ENCODE data around the gene COG3. TPM values are rescaled to one million over a fixed set of nuclear protein-coding genes. Genes with fewer than 3 reads are reported as not detected.
"Not testable (repeated sequence)": the region's sequence is repeated elsewhere in the genome, so short reads cannot be mapped to it uniquely, and the experiment has no call there.

COG3 gene
- polyA plus RNA-seq (ENCODE audit: insufficient read length in 10 of 10), result 10 to 100 TPM; 16.5 to 25.6 (median 20.5) TPM
- long read RNA-seq, donor 1, full-length matches to known transcripts, result 4 of 4 reads
- long read RNA-seq, donor 1, partial matches to known transcripts, result 0 of 4 reads
- long read RNA-seq, donor 1, other reads (novel, unspliced or antisense), result 0 of 4 reads
- long read RNA-seq, donor 2, full-length matches to known transcripts, result 3 of 3 reads
- long read RNA-seq, donor 2, partial matches to known transcripts, result 0 of 3 reads
- long read RNA-seq, donor 2, other reads (novel, unspliced or antisense), result 0 of 3 reads
- long read RNA-seq, donor 3, result 0 reads
- long read RNA-seq, donor 4, partial matches to known transcripts, result 0 of 3 reads
- long read RNA-seq, donor 4, other reads (novel, unspliced or antisense), result 0 of 3 reads
- long read RNA-seq, donor 5, full-length matches to known transcripts, result 4 of 4 reads
- long read RNA-seq, donor 5, partial matches to known transcripts, result 0 of 4 reads
- long read RNA-seq, donor 5, other reads (novel, unspliced or antisense), result 0 of 4 reads
- long read RNA-seq, donor 6, full-length matches to known transcripts, result 2 of 2 reads
- long read RNA-seq, donor 6, partial matches to known transcripts, result 0 of 2 reads
- long read RNA-seq, donor 6, other reads (novel, unspliced or antisense), result 0 of 2 reads
- long read RNA-seq, donor 7, full-length matches to known transcripts, result 2 of 2 reads
- long read RNA-seq, donor 7, partial matches to known transcripts, result 0 of 2 reads
- long read RNA-seq, donor 7, other reads (novel, unspliced or antisense), result 0 of 2 reads
- long read RNA-seq, donor 8, partial matches to known transcripts, result 0 of 1 reads
- long read RNA-seq, donor 8, other reads (novel, unspliced or antisense), result 0 of 1 reads
- long read RNA-seq, donor 9, result 0 reads

GRCh38 chr13:45464687-45465453, at the start of gene COG3:
Gene COG3 (plus strand): TSS chr13:45464939. CDS start chr13:45465037, 98 bp downstream.
- DNase-seq, result peak; percentile 96 to 98 (median 98)

GRCh38 chr13:45415112-45415511, 49.6 kb upstream of the COG3 start:
- no peak for DNase-seq

GRCh38 chr13:45416516-45417128, 48.1 kb upstream of the COG3 start:
- no peak for DNase-seq

GRCh38 chr13:45417790-45418534, 46.8 kb upstream of the COG3 start, which contains the start of gene SLC25A30:
Gene SLC25A30 (minus strand): TSS chr13:45418373. CDS start chr13:45411425, 6,948 bp downstream.
- DNase-seq, result peak; percentile 89 to 96 (median 90)

GRCh38 chr13:45419389-45419788, 45.4 kb upstream of the COG3 start:
- DNase-seq, result not testable (repeated sequence)

GRCh38 chr13:45419945-45420344, 44.8 kb upstream of the COG3 start:
- DNase-seq, result no peak

GRCh38 chr13:45422731-45423292, 41.9 kb upstream of the COG3 start:
- DNase-seq, result no peak

- not testable (repeated sequence) for DNase-seq
Measured at GRCh38 chr13:45426056-45426841, 38.5 kb upstream of the COG3 start.

- no peak for DNase-seq
Measured at GRCh38 chr13:45432737-45433380, 31.9 kb upstream of the COG3 start.

- DNase-seq, result no peak
Measured at GRCh38 chr13:45433381-45433790, 31.4 kb upstream of the COG3 start.

GRCh38 chr13:45434556-45435371, 30.0 kb upstream of the COG3 start:
- no peak for DNase-seq

GRCh38 chr13:45436332-45436731, 28.4 kb upstream of the COG3 start:
- DNase-seq, result no peak

- DNase-seq, result no peak
Measured at GRCh38 chr13:45436953-45437352, 27.8 kb upstream of the COG3 start.

- DNase-seq, result no peak
Measured at GRCh38 chr13:45437947-45438346, 26.8 kb upstream of the COG3 start.

GRCh38 chr13:45439008-45439407, 25.7 kb upstream of the COG3 start:
- DNase-seq, result no peak

- no peak for DNase-seq
Measured at GRCh38 chr13:45439781-45440462, 24.8 kb upstream of the COG3 start.

GRCh38 chr13:45441633-45442032, 23.1 kb upstream of the COG3 start:
- no peak for DNase-seq
